NT2/D1 (cell line): ENCODE data around the gene DPEP1.

Source experiments
- SUZ12 ChIP-seq: IDR thresholded peaks from 2 replicates; pipeline ENCODE4 v1.6.1; 2011; ENCODE audit not compliant: insufficient read length, insufficient read depth; ENCODE audit errors: extremely low read depth
- ZNF274 ChIP-seq: IDR thresholded peaks from 2 replicates; pipeline ENCODE4 v1.6.1; 2011; ENCODE audit warnings: mild to moderate bottlenecking, low read depth, low read length

DNA sequence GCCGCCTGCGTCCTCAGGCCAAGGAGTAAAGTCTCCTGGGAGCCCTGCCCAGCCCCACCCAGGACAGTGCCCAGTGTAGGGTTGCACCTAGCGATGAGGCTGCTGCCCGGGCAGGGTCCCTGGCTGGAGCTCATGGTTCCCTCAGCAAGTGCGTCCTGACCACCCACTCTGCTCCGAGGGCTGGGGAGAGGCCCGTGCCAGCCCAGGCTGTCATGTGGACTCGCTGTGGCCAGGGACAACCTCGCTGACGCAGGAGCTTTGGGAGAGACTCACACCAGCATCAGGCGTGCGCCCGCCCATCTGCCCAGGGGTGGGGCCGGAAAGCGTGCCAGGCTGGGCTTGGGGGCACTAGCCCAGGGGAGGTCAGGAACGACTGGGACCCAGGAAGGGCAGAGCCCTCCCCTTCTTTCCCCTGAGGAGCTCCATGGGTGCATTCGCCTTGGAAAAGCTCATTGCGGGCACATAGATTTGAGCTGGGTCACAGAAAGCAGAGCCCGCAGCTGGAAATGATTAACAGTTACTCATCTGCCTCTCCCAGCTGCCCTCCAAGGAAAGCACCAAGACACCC lies 19.7 kb downstream of the DPEP1 start:
- TF ChIP-seq ZNF274 (no peak), SUZ12 (no peak)
